HCT116 (cell line): Measurements from ENCODE around the gene PREPL.

ENCODE experiments used
- CTCF ChIP-seq, 3 experiments: fragments of 200-600 bp in 1 of 3; sonication (generic) in 1 of 3; IDR thresholded peaks in 2 of 3; conservative IDR thresholded peaks in 1 of 3; 2 replicates each; pipeline ENCODE4 v1.5.1; 2012 to 2017; ENCODE audit warnings: low read depth in 2 of 3, low read length in 2 of 3, antibody characterized with exemption in 1 of 3, borderline replicate concordance in 1 of 3, control low read depth in 1 of 3, mild to moderate bottlenecking in 1 of 3, mixed read lengths in 1 of 3, mixed run types in 1 of 3, moderate library complexity in 1 of 3; ENCODE audit not compliant: insufficient read depth in 1 of 3
- EGR1 ChIP-seq: IDR thresholded peaks from 2 replicates; pipeline ENCODE4 v1.6.1; 2012; ENCODE audit warnings: low read depth
- EZH2phosphoT487 ChIP-seq: fragments of 200-600 bp; IDR thresholded peaks from 2 replicates; pipeline ENCODE4 v1.6.1; 2018; ENCODE audit warnings: antibody characterized with exemption, borderline replicate concordance
- POLR2A ChIP-seq: IDR thresholded peaks from 2 replicates; pipeline ENCODE4 v1.7.0; 2011; ENCODE audit warnings: borderline replicate concordance; ENCODE audit not compliant: insufficient read depth, insufficient read length; ENCODE audit errors: extremely low read depth

- TF ChIP-seq CTCF (IDR thresholded peaks at IDR 0.05 in 2 of 3, conservative IDR thresholded peaks at IDR 0.05 in 1 of 3; ENCODE audit: borderline replicate concordance in 1 of 3, insufficient read depth in 1 of 3, low read depth in 2 of 3, low read length in 2 of 3) (no peak), EZH2phosphoT487 (no peak), EGR1 (no peak), POLR2A (no peak)
Observed at GRCh38 chr2:44325897-44326296, 35.4 kb downstream of the PREPL start.
